ENCODE measurements around the gene SYNDIG1.

The SYNDIG1 gene

GRCh38 chr20:24610341-24611115, 141.1 kb downstream of the SYNDIG1 start:
- TF ChIP-seq CTCF (IDR thresholded peaks at IDR 0.05; ENCODE audit: borderline replicate concordance, control extremely low read depth, extremely low read depth, insufficient read depth, missing control alignments), result no peak
- no peak for DNase-seq (ENCODE audit: low spot score)

GRCh38 chr20:24611360-24612140, 142.1 kb downstream of the SYNDIG1 start:
- in situ Hi-C loops (cut with MboI; ENCODE audit: low sequenced_read_pairs, unreplicated experiment), result no loop called here
- DNase-seq (ENCODE audit: low spot score), result no peak
- TF ChIP-seq CTCF (IDR thresholded peaks at IDR 0.05; ENCODE audit: borderline replicate concordance, control extremely low read depth, extremely low read depth, insufficient read depth, missing control alignments), result no peak

More at GRCh38 chr20:24610341-24611115, 141.1 kb downstream of the SYNDIG1 start:
- in situ Hi-C loops (cut with MboI; ENCODE audit: low sequenced_read_pairs, unreplicated experiment), result no loop called here

- no peak for DNase-seq (ENCODE audit: low spot score)
- no peak for TF ChIP-seq CTCF (IDR thresholded peaks at IDR 0.05; ENCODE audit: borderline replicate concordance, control extremely low read depth, extremely low read depth, insufficient read depth, missing control alignments)
- in situ Hi-C loops (cut with MboI; ENCODE audit: low sequenced_read_pairs, unreplicated experiment), result no loop called here
These were observed 143.7 kb downstream of the SYNDIG1 start for GRCh38 chr20:24612799-24613775.

GRCh38 chr20:24614341-24614740, 144.9 kb downstream of the SYNDIG1 start:
- no peak for TF ChIP-seq CTCF (IDR thresholded peaks at IDR 0.05; ENCODE audit: borderline replicate concordance, control extremely low read depth, extremely low read depth, insufficient read depth, missing control alignments)
- in situ Hi-C loops (cut with MboI; ENCODE audit: low sequenced_read_pairs, unreplicated experiment), result no loop called here
- DNase-seq (ENCODE audit: low spot score), result no peak

- TF ChIP-seq CTCF (IDR thresholded peaks at IDR 0.05; ENCODE audit: borderline replicate concordance, control extremely low read depth, extremely low read depth, insufficient read depth, missing control alignments), result no peak
- DNase-seq (ENCODE audit: low spot score), result no peak
- in situ Hi-C loops (cut with MboI; ENCODE audit: low sequenced_read_pairs, unreplicated experiment), result no loop called here
These were observed 145.9 kb downstream of the SYNDIG1 start for GRCh38 chr20:24615353-24615752.

Measured in GM13976 (cell line).